ENCODE data around the gene VWA2. TPM values are rescaled to one million over a fixed set of nuclear protein-coding genes. Genes with fewer than 3 reads are reported as not detected.

The VWA2 gene
- total and polyA plus RNA-seq, 2 of the 4 experiments (the other 2 are of a cell fraction), result not detected

- ATAC-seq (ENCODE audit: low read depth) (peak; percentile 37; the same call in 1 of the 2 replicates), DNase-seq (no peak)
- Histone ChIP-seq H3K9ac (ENCODE audit: low read depth, low read length) (no peak overlapping the region), H3K9me1 (ENCODE audit: insufficient read depth, low read length) (peaks cover 7% of the 10 kb centered on the region; the same call in 1 of the 2 replicates), H2BK15ac (ENCODE audit: low read depth, low read length) (no peak overlapping the region), H4K5ac (ENCODE audit: low read depth, low read length) (no peak overlapping the region), H2BK120ac (ENCODE audit: low read depth, low read length) (no peak overlapping the region), H3K4ac (ENCODE audit: low read depth, low read length) (no peak overlapping the region), H3K4me2 (ENCODE audit: low read depth, low read length) (no peak overlapping the region), H3K27ac (ENCODE audit: insufficient read depth, low read length) (no peak overlapping the region), H3K23ac (ENCODE audit: low read depth, low read length) (no peak overlapping the region), H3K18ac (ENCODE audit: low read depth, low read length) (no peak overlapping the region), H2AK5ac (ENCODE audit: low read depth, low read length) (no peak overlapping the region), H3K27me3 (ENCODE audit: control insufficient read depth, insufficient read depth, low read length) (peaks cover 12% of the 10 kb centered on the region; the same call in 1 of the 2 replicates), H3K4me1 (ENCODE audit: control insufficient read depth, insufficient read depth, low read length) (peaks cover 5% of the 10 kb centered on the region), H3K14ac (replicated peaks; ENCODE audit: low read depth, low read length) (no peak overlapping the region), H3K9me3 (ENCODE audit: control insufficient read depth, insufficient read depth, low read length) (no peaks in the 10 kb centered on the region), H4K20me1 (ENCODE audit: insufficient read depth, low read length) (no peaks in the 10 kb centered on the region), H3K36me3 (ENCODE audit: control insufficient read depth, insufficient read depth, low read length) (no peaks in the 10 kb centered on the region), H3K56ac (ENCODE audit: extremely low read depth, insufficient read depth, low read length) (no peak overlapping the region), H2BK20ac (ENCODE audit: low read depth, low read length) (no peak overlapping the region), H2AK9ac (replicated peaks; ENCODE audit: low read depth, low read length, poor library complexity) (no peak overlapping the region), H4K91ac (ENCODE audit: insufficient read depth, low read depth, low read length) (no peak overlapping the region), H2AFZ (replicated peaks; ENCODE audit: low read length, poor library complexity) (no peak overlapping the region), H2BK5ac (ENCODE audit: low read depth, low read length, poor library complexity, severe bottlenecking) (no peak overlapping the region), H3K79me1 (ENCODE audit: low read depth in 1 of 2, low read length in 2 of 2) (no peaks in the 10 kb centered on the region), H4K8ac (ENCODE audit: low read depth in 2 of 2, low read length in 2 of 2) (no peak overlapping the region), H3K4me3 (ENCODE audit: insufficient read depth, low read depth, low read length) (no peak overlapping the region)
- WGBS, 2 experiments (ENCODE audit: extremely low coverage in 2 of 2, insufficient read length in 1 of 2), result 40% methylated on average over 3 of the region's 5 CpGs; no CpG with 5 or more reads in 1 of the 2 experiments
- in situ Hi-C loops (cut with MboI; ENCODE audit: low sequenced_read_pairs) (no loop called here), dilution Hi-C loops (cut with HindIII; ENCODE audit: low sequenced_read_pairs, unreplicated experiment) (no loop called here), intact Hi-C loops (cut with micrococcal nuclease) (no loop called here)
- TF ChIP-seq ELK1 (IDR thresholded peaks at IDR 0.05; ENCODE audit: borderline replicate concordance, low read depth, low read length) (no peak), MAZ (IDR thresholded peaks at IDR 0.05; ENCODE audit: borderline replicate concordance, low read depth, low read length) (no peak), BHLHE40 (IDR thresholded peaks at IDR 0.05; ENCODE audit: low read depth, low read length) (no peak), MAFK (IDR thresholded peaks at IDR 0.05; ENCODE audit: low read depth, low read length) (no peak), POLR2A (IDR thresholded peaks at IDR 0.05; ENCODE audit: low read depth, low read length) (no peak), CTCF (conservative IDR thresholded peaks at IDR 0.05; ENCODE audit: low read depth, low read length) (no peak), FOS (IDR thresholded peaks at IDR 0.05; ENCODE audit: low read depth, low read length) (no peak), CEBPB (IDR thresholded peaks at IDR 0.05; ENCODE audit: low read depth, low read length) (no peak), USF2 (IDR thresholded peaks at IDR 0.05; ENCODE audit: low read depth, low read length) (no peak), MXI1 (IDR thresholded peaks at IDR 0.05; ENCODE audit: borderline replicate concordance, low read depth, low read length) (no peak), RAD21 (IDR thresholded peaks at IDR 0.05; ENCODE audit: low read length) (no peak), SMC3 (IDR thresholded peaks at IDR 0.05; ENCODE audit: low read depth, low read length) (no peak), RFX5 (IDR thresholded peaks at IDR 0.05; ENCODE audit: low read depth, low read length) (no peak)
- BruUV-seq (replicated peaks), result no TSS peak
- CTCF ChIA-PET, result interaction anchor here (0.5 to 1.6 kb wide), 3 partner anchors 15 to 1790 kb away, joined by 3 to 7 read pairs (median 3); no protein-coding TSS in a partner anchor
- POLR2A ChIA-PET (ENCODE audit: unreplicated experiment), result no interaction called here
Measured at GRCh38 chr10:114323023-114323422, 84.0 kb downstream of the VWA2 start.
